Neural cell (in vitro differentiated cells): Measurements from ENCODE around the gene SPSB4. TPM values are rescaled to one million over a fixed set of nuclear protein-coding genes. Genes with fewer than 3 reads are reported as not detected.

Experiments
- polyA plus RNA-seq: library from polyadenylated mRNA; depleted of rRNA; stranded (reverse); fragments of >200 nt; gene quantifications from 2 replicates; pipeline ENCODE4 v1.2.3, GENCODE V29; 2014

Gene SPSB4
- polyA plus RNA-seq, 1 donor from 2014 or later, result 6.1 TPM

Other genes with a start within 250 kb of the SPSB4 start
- 201 and 227 TPM in 2 replicates for gene SLC25A36, start 109.5 kb upstream of the SPSB4 start, polyA plus RNA-seq
- 93.9 and 109 TPM in 2 replicates for gene PXYLP1, start 180.5 kb downstream of the SPSB4 start, polyA plus RNA-seq